ENCODE results near the gene TSPAN6. TPM values are rescaled to one million over a fixed set of nuclear protein-coding genes. Genes with fewer than 3 reads are reported as not detected.

Gene TSPAN6
- polyA plus RNA-seq, 1 donor (not counting 4 experiments of a cell fraction or from before 2014, with no cell fraction given) = 24.3 TPM

DNA sequence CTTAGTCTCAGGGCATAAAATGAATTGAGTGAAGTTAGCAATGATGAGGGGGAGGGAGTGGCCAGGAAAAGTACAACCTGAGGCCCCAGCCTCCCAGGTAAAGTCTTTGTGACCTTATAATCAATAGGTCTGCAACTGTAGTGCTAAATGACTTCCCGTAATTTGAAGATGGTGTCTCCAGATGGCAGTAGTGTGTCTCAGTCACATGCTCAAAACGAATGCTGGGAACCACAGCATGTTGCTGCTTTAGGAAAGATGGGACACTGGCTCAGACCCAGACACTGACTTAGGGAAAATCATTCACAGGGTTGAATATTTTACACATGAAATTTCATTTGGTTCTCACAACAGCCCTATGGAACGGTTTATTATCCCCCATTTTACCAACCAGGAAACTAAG lies 17.7 kb upstream of the TSPAN6 start:
- H3K36me3 ChIP-seq (ENCODE audit: control insufficient read depth in 2 of 2, extremely low read depth in 1 of 2, insufficient read depth in 2 of 2, low read length in 2 of 2) = no peaks in the 10 kb centered on the region
- no peak overlapping the region for H3K4me3 ChIP-seq (ENCODE audit: control insufficient read depth in 2 of 3, extremely low read depth in 1 of 3, insufficient read depth in 2 of 3, low read depth in 1 of 3, low read length in 3 of 3)
- no peak overlapping the region for H3K27ac ChIP-seq (ENCODE audit: control insufficient read depth, insufficient read depth, low read length)
- no peaks in the 10 kb centered on the region for H3K79me2 ChIP-seq (ENCODE audit: control insufficient read depth, insufficient read depth, low read length)
- no peak for FAIRE-seq
- no peaks in the 10 kb centered on the region for H4K20me1 ChIP-seq (ENCODE audit: control insufficient read depth, extremely low read depth, insufficient read depth, low read length)
- no peaks in the 10 kb centered on the region for H3K4me1 ChIP-seq (ENCODE audit: control insufficient read depth, extremely low read depth, insufficient read depth, low read length)
- H3K9ac ChIP-seq (ENCODE audit: control insufficient read depth, extremely low read depth, insufficient read depth, low read length) = no peak overlapping the region
- dilution Hi-C loops (cut with MboI; ENCODE audit: extremely low pct_ligation_motif_present, low sequenced_read_pairs) = no loop called here
- H3K9me1 ChIP-seq (ENCODE audit: control insufficient read depth, extremely low read depth, insufficient read depth, low read length) = no peaks in the 10 kb centered on the region
- H3K4me2 ChIP-seq (ENCODE audit: control insufficient read depth, extremely low read depth, insufficient read depth, low read depth, low read length) = no peak overlapping the region
- H3K9me3 ChIP-seq (ENCODE audit: control insufficient read depth, low read depth, low read length) = no peaks in the 10 kb centered on the region
- DNase-seq (ENCODE audit: low read depth, low spot score) = no peak
- TF ChIP-seq, protein P1, sequence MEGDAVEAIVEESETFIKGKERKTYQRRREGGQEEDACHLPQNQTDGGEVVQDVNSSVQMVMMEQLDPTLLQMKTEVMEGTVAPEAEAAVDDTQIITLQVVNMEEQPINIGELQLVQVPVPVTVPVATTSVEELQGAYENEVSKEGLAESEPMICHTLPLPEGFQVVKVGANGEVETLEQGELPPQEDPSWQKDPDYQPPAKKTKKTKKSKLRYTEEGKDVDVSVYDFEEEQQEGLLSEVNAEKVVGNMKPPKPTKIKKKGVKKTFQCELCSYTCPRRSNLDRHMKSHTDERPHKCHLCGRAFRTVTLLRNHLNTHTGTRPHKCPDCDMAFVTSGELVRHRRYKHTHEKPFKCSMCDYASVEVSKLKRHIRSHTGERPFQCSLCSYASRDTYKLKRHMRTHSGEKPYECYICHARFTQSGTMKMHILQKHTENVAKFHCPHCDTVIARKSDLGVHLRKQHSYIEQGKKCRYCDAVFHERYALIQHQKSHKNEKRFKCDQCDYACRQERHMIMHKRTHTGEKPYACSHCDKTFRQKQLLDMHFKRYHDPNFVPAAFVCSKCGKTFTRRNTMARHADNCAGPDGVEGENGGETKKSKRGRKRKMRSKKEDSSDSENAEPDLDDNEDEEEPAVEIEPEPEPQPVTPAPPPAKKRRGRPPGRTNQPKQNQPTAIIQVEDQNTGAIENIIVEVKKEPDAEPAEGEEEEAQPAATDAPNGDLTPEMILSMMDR (optimal IDR thresholded peaks at IDR 0.05 in 1 of 3, IDR thresholded peaks at IDR 0.05 in 1 of 3, conservative IDR thresholded peaks at IDR 0.05 in 1 of 3; ENCODE audit: extremely low read depth in 1 of 3, insufficient read depth in 2 of 3, low read length in 3 of 3) = peak; percentile 10 to 48 (median 26)
- no peak for TF ChIP-seq EZH2 (IDR thresholded peaks at IDR 0.05; ENCODE audit: low read length)
- no peak overlapping the region for H2AFZ ChIP-seq (ENCODE audit: control insufficient read depth, low read length)
- no peaks in the 10 kb centered on the region for H3K27me3 ChIP-seq (ENCODE audit: control insufficient read depth, extremely low read depth, insufficient read depth, low read length)

DNA sequence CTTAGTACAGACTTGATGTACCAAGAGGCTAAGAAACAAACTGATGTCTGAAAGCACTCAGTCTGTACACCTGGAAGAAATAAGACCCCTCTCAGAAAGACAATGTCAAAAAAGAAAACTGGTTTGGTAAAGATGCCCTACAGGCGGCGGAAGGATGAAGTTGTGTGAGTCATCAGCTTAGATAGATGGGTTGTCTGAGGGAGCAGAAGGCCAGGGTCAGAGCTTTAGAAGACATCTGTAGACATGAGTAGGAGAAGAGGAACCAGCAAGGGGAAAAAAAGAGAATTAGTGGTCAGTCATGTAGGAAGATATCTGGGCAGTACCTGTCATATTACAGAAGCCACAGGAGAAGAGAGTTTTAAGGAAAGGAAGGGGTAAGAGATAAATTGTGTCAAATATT lies 15.7 kb upstream of the TSPAN6 start:
- TF ChIP-seq, protein P1 (optimal IDR thresholded peaks at IDR 0.05 in 1 of 3, IDR thresholded peaks at IDR 0.05 in 1 of 3, conservative IDR thresholded peaks at IDR 0.05 in 1 of 3; ENCODE audit: extremely low read depth in 1 of 3, insufficient read depth in 2 of 3, low read length in 3 of 3) = no peak
- TF ChIP-seq EZH2 (IDR thresholded peaks at IDR 0.05; ENCODE audit: low read length) = no peak
- Histone ChIP-seq H4K20me1 (ENCODE audit: control insufficient read depth, extremely low read depth, insufficient read depth, low read length) (no peaks in the 10 kb centered on the region), H3K79me2 (ENCODE audit: control insufficient read depth, insufficient read depth, low read length) (no peaks in the 10 kb centered on the region), H3K27ac (ENCODE audit: control insufficient read depth, insufficient read depth, low read length) (no peak overlapping the region), H2AFZ (ENCODE audit: control insufficient read depth, low read length) (no peak overlapping the region), H3K4me2 (ENCODE audit: control insufficient read depth, extremely low read depth, insufficient read depth, low read depth, low read length) (no peak overlapping the region), H3K36me3 (ENCODE audit: control insufficient read depth in 2 of 2, extremely low read depth in 1 of 2, insufficient read depth in 2 of 2, low read length in 2 of 2) (no peaks in the 10 kb centered on the region), H3K9me3 (ENCODE audit: control insufficient read depth, low read depth, low read length) (no peaks in the 10 kb centered on the region), H3K4me1 (ENCODE audit: control insufficient read depth, extremely low read depth, insufficient read depth, low read length) (peaks cover 6% of the 10 kb centered on the region), H3K27me3 (ENCODE audit: control insufficient read depth, extremely low read depth, insufficient read depth, low read length) (no peaks in the 10 kb centered on the region), H3K4me3 (ENCODE audit: control insufficient read depth in 2 of 3, extremely low read depth in 1 of 3, insufficient read depth in 2 of 3, low read depth in 1 of 3, low read length in 3 of 3) (no peak overlapping the region), H3K9ac (ENCODE audit: control insufficient read depth, extremely low read depth, insufficient read depth, low read length) (no peak overlapping the region), H3K9me1 (ENCODE audit: control insufficient read depth, extremely low read depth, insufficient read depth, low read length) (no peaks in the 10 kb centered on the region)
- dilution Hi-C loops (cut with MboI; ENCODE audit: extremely low pct_ligation_motif_present, low sequenced_read_pairs) = no loop called here
- FAIRE-seq = no peak
- no peak for DNase-seq (ENCODE audit: low read depth, low spot score)

Measured in keratinocyte (primary cell).